Retina (tissue), 1 donor: ENCODE results near the gene USH1G.

Experiments used
- DNase-seq: peaks from one replicate; pipeline ENCODE4 v3.0.0-alpha.2; 2016

The USH1G gene

GRCh38 chr17:74953134-74953687 is 30.2 kb upstream of the USH1G start:
- no peak for DNase-seq

DNA sequence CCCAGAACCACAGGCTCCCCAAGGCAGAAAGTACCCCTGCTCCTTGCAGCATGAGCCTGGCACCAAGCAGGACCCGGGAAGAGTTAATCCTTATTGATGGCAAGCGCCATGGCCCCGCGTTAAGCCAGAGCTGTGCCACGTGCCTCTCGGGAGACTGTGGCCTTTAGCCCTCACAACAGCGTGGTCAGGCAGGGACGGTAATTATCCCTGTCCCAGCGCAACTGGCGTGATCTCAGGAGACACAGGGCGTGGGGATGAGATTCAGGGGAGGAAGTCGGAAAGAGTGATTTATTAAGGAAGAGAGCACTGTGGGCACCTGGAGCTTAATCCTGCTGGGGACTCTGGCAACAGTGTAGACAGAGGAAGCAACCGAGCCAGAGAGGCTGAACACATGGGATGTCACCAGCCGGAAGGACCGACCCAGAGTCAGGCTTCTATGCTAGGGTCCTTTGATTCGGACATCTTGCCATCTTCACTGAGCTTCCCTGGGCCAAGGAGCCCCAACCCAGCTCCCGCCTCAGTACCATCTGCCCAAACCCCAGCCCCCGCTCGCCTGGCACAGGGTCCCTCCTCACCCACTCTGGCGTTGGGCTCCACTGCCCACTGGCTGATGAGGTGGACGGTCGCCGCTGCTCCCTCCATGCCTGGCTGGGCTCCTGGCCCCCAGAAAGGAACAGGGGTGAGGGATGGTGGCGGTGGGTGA is 29.5 kb upstream of the USH1G start:
- no peak for DNase-seq

DNA sequence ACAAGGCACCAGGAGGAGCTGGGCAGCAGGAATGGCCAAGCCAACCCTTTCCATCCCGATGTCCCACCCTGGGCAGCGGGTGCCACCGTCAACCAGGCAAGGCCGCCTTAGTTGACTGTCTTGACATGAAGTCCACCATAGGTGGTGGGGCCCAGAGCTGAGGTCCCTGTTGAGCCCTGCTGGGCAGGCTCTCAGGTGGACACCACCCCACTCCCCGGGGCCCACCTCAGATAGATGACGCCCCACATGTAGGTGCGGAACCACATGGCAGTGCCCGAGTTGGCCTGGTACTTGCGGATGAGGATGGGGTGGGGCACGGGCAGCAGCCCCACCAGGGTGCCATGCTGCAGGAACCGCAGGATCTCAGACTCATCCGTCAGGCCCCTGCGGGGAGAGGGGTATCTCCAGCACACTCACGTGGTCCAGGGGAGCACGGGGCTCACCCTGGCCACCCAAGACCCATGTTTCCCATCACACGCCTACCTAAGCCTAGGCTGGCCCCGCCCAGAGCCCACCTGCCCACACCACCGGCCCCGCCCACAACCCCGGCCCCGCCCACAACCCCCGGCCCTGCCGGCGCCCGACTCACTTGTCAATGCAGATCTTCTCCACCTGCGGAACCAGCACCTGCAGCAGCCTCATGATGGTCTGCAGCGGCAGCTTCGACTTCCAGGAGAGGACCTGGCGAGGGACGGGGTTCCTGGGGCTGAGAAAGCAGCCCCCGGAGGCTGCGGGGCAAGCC is 28.8 kb upstream of the USH1G start:
- no peak for DNase-seq

DNA sequence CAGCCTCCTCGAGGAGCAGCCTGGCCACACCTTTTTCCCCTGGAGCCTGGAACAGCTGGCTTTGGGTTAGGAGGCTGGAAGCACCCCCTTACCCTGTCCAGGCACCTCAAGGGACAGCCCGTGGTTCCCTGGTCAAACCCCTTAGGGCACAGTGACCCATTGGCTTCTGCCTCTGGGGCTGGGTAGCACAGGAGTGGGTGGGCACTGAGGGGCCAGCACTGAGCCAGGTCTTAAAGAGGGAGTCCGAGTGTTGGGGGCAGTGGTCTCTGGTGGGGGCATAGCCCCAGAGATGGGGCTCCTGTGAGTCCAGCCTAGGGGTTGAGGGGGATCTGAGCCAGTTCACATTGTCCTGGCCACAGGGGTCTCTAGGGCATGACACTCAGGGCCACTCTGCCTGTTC is 28.0 kb upstream of the USH1G start:
- DNase-seq, result no peak

DNA sequence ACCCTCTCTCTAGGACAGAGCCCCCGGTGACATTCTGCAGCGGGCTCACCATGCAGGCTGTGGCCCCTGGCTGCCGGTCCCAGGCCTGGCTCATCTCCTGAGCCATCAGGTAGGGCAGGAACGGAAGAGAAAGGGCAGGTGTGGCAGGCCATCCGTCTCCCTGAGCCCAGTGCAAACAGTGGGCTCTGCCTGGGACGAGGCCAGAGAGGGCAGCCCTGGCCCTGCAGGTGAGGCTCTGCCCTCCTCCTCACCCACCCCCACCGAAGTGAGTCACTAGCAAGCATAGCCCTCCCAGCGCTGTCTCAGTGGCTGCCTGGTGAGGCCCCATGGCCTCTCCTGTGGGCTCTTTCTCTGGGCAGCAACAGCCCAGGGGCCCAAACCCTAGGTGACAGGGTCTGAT is 27.2 kb upstream of the USH1G start:
- no peak for DNase-seq

DNA sequence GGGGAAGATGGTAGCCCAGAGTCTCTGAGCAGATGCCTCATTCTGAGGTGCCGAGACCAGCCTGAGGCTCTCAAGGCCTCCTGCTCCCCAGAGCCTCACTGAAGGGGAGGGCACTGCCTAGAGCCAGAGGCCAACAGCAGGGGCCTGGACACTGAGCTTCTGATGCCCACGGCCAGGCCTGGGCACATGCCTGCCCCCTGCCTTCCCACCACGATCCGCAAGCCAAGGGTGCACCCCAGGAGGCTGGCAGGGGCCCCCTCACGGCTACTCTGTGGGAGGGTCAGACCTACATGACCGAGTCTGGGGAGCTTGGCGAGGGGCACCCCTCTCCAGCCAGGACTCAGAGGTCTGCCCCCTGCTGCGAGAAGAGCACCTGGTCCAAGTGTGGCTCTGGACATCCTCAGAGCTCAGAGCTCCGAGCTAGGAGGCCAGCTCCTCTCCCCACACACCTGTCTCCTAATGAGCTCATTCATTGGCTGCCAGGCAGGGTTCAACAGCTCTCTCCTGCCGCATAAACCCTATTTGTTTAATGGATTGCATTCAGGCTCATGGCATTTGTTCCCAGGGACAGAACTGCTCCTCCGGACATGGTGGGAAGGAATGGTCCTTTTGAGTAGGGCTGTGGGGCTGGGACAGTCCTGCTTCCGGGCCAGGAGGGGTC is 26.5 kb upstream of the USH1G start:
- DNase-seq, result no peak

DNA sequence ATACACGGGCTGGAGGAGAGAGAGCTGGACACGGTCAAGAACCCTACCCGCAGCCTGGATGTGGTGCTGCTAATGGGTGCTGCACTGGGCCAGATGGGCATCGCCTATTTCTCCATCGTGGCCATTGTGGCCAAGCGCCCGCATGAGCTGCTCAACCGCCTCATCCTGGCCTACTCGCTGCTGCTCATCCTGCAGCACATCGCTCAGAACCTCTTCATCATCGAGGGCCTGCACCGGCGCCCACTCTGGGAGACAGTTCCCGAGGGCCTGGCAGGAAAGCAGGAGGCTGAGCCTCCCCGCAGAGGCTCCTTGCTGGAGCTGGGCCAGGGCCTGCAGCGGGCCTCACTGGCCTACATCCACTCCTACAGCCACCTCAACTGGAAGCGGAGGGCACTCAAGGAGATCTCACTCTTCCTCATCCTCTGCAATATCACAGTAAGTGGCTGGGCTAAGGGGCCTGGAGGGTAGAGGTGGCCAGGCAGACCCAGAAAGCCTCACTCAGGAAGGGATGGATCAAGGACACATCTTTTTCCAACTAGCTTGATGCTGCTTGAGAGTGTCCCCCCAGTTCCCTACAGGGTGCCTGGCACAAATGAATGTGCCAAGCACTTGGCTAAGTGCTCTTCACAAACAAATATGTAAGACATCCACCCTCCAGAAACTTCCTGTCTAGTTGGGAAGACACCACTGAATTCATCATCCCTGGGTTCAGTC is 24.1 kb upstream of the USH1G start:
- DNase-seq, result no peak

DNA sequence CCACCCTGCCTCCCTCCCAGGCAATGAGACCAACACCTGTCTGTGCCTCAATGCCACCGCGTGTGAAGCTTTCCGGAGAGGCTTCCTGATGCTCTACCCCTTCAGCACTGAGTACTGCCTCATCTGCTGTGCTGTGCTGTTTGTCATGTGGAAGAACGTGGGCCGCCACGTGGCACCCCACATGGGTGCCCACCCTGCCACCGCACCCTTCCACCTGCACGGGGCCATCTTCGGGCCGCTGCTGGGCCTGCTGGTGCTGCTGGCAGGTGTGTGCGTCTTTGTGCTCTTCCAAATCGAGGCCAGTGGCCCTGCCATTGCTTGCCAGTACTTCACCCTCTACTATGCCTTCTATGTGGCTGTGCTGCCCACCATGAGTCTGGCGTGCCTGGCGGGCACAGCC is 23.6 kb upstream of the USH1G start:
- DNase-seq, result no peak

- DNase-seq, result no peak
These were observed 22.5 kb upstream of the USH1G start for GRCh38 chr17:74945543-74945942.

DNA sequence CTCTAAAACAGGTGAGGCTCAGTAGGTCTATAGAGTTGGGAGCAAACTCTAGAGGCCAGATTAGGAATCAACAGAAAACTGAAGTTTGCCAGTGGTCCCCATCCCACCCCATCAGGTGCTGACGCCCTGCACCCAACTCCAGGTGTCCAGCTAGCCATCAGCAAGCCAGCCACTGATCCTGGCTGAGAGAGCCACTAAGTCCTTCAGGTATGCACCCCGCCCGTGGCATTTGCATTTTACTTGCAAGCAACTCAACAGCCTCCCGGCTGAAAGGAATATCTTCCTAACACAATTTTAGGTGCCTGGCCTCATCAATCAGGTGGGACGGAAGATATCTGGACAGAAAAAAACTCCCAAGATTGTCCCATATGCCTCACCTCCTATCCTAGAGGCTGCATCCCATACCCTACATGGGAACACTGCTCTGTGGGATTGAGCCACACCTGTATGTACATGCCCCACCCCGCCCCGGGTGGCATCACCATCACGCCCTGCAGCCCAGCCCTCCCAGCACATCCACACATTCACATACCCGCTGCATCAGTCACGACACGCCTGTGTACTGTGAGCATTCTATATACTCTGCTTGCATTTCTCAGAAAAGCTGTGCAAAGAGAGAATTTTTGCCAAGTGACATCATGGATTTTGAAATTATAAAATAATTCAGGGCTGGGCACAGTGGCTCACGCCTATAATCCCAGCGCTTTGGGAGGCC is 20.9 kb upstream of the USH1G start:
- DNase-seq, result no peak

DNA sequence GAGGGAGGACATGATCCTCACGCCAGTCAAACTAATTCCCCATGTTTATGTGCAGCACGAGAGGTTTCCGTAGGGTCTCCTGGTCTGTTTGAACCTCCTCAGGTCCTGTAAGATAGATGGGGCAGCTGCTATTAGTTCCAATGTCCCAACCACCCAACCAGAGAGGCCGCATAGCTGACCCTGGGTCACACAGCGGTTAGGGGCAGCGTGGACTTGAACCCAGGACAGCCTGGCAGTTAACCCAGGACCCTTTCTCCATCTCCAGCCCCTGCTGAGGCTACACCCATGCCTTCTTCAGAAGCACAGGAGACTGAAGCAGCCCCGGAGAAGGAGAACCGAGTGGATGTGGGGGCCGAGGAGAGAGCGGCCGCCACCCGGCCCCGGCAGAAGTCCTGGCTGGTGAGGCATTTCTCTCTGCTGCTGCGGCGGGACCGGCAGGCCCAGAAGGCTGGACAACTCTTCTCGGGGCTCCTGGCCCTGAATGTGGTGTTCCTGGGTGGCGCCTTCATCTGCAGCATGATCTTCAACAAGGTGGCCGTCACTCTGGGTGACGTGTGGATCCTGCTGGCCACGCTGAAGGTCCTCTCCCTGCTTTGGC is 18.2 kb upstream of the USH1G start:
- no peak for DNase-seq

- no peak for DNase-seq
These were observed 16.5 kb upstream of the USH1G start for GRCh38 chr17:74939534-74939933.

- DNase-seq, result no peak
These were observed 15.3 kb upstream of the USH1G start for GRCh38 chr17:74938194-74938950.

DNA sequence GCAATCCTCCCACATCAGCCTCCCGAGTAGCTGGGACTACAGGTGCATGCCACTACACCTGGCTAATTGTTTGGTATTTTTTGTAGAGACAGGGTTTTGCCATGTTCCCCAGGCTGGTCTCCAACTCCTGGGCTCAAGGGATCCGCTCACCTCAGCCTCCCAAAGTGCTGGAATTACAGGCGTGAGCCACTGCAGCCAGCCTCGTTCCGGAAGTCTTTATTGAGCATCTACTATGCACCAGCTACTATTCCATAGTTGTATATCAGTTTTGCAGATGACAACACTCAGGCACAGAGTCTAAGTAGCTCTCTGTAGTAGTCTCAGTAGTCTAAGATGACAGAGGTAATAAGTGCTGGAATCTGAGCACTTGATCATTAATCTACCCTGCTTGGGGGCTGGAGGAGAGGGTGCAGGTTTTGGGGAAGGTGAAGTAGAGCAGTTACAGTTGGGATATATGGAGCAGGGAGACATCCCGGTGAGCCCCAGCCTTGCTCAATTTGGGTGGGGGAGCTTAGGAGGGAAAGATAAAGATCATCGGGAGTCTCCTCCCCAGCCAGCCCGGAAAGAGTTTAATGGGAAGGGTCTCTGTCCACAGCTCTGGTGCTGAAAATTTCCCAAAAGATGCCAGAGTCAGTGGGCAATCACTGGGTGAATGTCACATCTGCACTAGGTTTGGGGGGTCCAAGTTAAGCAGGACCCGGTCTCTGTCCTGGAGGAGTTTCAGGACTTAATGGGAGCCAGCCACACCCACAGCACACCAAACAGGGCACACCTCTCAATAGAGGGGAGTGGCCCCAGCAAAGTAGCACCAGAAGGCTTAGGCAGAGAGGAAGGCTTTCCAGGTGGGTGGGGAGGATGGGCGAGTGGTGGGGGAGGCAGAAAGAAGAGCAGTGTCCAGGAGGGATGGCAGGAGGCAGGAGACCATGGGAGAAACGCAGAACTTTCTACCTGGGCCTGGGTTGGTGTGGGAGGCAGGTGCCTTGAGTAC is 14.3 kb upstream of the USH1G start:
- no peak for DNase-seq

DNA sequence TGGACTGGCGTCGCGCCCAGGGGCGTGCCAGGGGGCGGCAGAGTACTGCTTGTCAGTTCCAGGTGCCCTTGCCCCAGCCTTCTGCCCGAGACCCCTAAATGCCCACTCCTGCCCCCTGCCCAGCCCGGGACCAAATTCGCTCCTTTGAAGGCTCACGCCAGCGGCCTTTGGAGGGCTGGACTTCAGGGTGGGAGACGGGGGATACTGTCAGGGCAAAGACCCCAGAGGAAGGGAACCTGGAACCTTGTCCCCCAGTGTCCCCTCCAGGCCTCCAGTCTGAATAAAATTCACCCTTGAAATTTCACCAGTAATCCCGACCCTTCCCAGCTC is 13.4 kb upstream of the USH1G start:
- DNase-seq, result no peak

DNA sequence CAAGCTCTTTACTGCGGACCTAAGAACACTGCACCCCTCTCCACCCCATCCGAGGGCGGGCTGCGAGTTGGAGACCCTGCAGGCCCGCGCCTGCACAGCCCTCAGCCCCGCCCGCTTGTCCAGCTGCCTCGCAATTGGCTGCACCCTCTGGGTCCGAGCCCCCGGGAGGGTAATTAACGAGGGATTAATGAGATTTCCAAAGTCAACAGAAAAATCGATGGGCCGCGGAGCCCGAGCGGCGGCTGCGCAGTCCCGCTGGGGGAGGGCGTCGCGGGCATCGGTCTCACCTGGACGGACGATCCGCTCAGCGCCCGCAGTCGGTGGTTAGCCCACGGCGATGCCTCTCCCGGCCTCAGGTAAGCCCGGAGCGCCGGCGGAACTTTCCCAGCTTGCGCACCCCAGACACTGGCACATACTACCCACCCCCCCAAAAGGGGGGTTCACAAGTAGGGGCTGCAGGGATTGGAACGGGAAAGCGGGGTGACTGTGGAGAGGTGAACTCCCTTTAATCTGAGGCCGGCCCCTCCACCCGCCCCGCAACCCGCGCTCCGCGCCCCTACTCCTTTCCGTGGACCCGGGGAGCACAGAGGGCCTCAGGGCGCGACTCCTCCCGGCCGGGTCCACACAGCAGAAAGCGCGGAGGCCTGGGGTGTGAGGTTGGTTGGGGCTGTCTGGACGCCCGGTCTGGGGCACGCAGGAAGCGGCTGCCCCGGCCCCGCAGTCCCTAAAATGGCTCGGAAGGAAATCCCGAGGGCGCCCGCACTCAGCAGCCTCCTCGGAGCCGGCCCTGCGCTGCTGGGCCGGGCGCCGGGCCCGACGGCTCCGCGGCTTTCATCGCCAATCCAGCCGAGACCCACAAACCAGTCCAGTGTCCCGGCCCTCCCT is 12.8 kb upstream of the USH1G start, which contains the start of gene OTOP3:
Gene OTOP3 (plus strand): TSS at position 314 of the 885 bp plus-strand sequence. CDS start 24 bp downstream, at position 338.
- peak; percentile 53 for DNase-seq

DNA sequence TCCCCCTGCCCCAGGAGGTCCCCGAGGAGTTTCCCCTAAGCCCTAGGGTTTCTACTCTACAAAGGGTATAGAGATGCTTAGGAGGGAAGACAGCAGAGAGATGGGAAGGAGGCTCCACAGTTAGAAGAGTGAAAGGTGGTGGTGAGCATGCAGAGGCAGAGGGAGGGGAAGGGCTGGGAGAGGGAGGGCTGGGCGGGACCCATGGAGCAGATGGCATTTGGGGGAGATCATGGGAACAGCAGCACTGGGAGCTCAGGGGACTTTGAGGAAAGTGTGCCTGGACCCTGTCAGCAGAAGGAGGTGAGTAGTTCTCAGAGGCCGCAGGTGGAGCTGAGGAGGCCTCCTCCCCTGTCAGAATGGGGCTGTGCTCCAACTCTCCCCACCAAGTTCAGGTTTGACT is 12.0 kb upstream of the USH1G start:
- no peak for DNase-seq

DNA sequence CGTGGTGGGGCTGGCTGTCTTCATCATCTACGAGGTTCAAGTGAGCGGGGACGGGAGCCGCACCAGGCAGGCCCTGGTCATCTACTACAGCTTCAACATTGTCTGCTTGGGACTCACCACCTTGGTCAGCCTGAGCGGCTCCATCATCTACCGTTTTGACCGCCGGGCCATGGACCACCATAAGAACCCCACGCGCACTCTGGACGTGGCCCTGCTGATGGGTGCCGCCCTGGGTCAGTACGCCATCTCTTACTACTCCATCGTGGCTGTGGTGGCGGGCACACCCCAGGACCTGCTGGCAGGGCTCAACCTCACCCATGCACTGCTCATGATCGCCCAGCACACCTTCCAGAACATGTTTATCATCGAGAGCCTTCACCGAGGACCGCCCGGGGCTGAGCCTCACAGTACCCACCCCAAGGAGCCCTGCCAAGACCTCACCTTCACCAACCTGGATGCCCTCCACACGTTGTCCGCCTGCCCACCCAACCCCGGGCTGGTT is 7.5 kb upstream of the USH1G start:
- no peak for DNase-seq

DNA sequence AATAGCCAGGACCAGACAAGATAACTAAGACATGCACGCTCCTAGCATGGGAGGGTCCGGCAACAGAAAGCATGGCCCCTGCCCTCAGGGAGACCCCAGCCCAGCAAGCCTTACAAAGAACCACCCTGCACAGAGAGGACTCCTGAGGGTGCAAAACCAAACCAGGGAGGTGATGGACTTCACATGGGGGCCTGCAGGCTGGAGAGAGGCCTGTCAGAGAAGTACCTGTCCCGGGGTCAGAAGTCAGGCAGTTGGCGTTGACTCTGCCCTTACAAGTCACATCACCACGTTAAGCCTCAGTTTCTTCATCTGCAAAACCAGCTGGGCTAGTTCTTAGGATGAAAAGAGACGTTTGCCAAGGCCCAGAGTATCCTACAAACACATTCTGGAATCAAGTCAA is 5.7 kb upstream of the USH1G start:
- DNase-seq, result no peak
